MM.1S (cell line): Measurements from ENCODE around the gene VSIR.

ENCODE experiments used
- CTCF ChIP-seq: fragments of 300-600 bp; sonication (generic); IDR thresholded peaks from 2 replicates; pipeline ENCODE4 v1.5.1; 2016; ENCODE audit warnings: antibody characterized with exemption, low read length, mixed read lengths
- EZH2 ChIP-seq: fragments of 300-600 bp; sonication (generic); optimal IDR thresholded peaks from 2 replicates; pipeline ENCODE3; 2017; ENCODE audit warnings: low read depth, mild to moderate bottlenecking, antibody characterized with exemption, low read length, mixed read lengths

- TF ChIP-seq CTCF (no peak), EZH2 (no peak)
Observed at GRCh38 chr10:71772832-71773220, 494 bp downstream of the VSIR start.
